ENCODE results near the gene COL5A2. TPM values are rescaled to one million over a fixed set of nuclear protein-coding genes. Genes with fewer than 3 reads are reported as not detected.

Gene COL5A2
- total RNA-seq, 1 donor from 2014 or later = 29.8 TPM

GRCh38 chr2:189088591-189089205 lies 90.9 kb downstream of the COL5A2 start:
- ATAC-seq (no peak), DNase-seq (no peak)
- Histone ChIP-seq H3K4me1 (no peaks in the 10 kb centered on the region), H3K4me3 (no peak overlapping the region), H3K9me3 (no peaks in the 10 kb centered on the region), H3K27ac (no peak overlapping the region), H3K27me3 (no peaks in the 10 kb centered on the region), H3K36me3 (no peaks in the 10 kb centered on the region)
- intact Hi-C loops (cut with DNase I) = no loop called here
- no peak for TF ChIP-seq CTCF (IDR thresholded peaks at IDR 0.05)

- H3K4me3 ChIP-seq = no peak overlapping the region
- DNase-seq (no peak), ATAC-seq (no peak)
- no peak overlapping the region for H3K27ac ChIP-seq
- no peaks in the 10 kb centered on the region for H3K36me3 ChIP-seq
- no peaks in the 10 kb centered on the region for H3K27me3 ChIP-seq
- intact Hi-C loops (cut with DNase I) = no loop called here
- TF ChIP-seq CTCF (IDR thresholded peaks at IDR 0.05) = no peak
- H3K9me3 ChIP-seq = no peaks in the 10 kb centered on the region
- H3K4me1 ChIP-seq = no peaks in the 10 kb centered on the region
Measured at GRCh38 chr2:189086710-189087109, 92.9 kb downstream of the COL5A2 start.

GRCh38 chr2:189086250-189086649 lies 93.3 kb downstream of the COL5A2 start:
- no peaks in the 10 kb centered on the region for H3K27me3 ChIP-seq
- no peak for ATAC-seq
- H3K9me3 ChIP-seq = no peaks in the 10 kb centered on the region
- H3K4me1 ChIP-seq = no peaks in the 10 kb centered on the region
- no peak overlapping the region for H3K4me3 ChIP-seq
- H3K27ac ChIP-seq = no peak overlapping the region
- no peaks in the 10 kb centered on the region for H3K36me3 ChIP-seq
- DNase-seq = no peak
- no peak for TF ChIP-seq CTCF (IDR thresholded peaks at IDR 0.05)
- intact Hi-C loops (cut with DNase I) = no loop called here

- Histone ChIP-seq H3K27ac (no peak overlapping the region), H3K9me3 (no peaks in the 10 kb centered on the region), H3K36me3 (no peaks in the 10 kb centered on the region), H3K27me3 (no peaks in the 10 kb centered on the region), H3K4me1 (no peaks in the 10 kb centered on the region), H3K4me3 (no peak overlapping the region)
- TF ChIP-seq CTCF (IDR thresholded peaks at IDR 0.05) = no peak
- DNase-seq = no peak
- intact Hi-C loops (cut with DNase I) = no loop called here
- ATAC-seq = no peak
Measured at GRCh38 chr2:189083606-189084005, 96.0 kb downstream of the COL5A2 start.

GRCh38 chr2:189083106-189083505 lies 96.5 kb downstream of the COL5A2 start:
- Histone ChIP-seq H3K36me3 (no peaks in the 10 kb centered on the region), H3K27me3 (no peaks in the 10 kb centered on the region), H3K27ac (no peak overlapping the region), H3K4me1 (no peaks in the 10 kb centered on the region), H3K4me3 (no peak overlapping the region), H3K9me3 (no peaks in the 10 kb centered on the region)
- ATAC-seq (no peak), DNase-seq (no peak)
- no peak for TF ChIP-seq CTCF (IDR thresholded peaks at IDR 0.05)
- intact Hi-C loops (cut with DNase I) = no loop called here

All from upper lobe of right lung (tissue), 1 donor.